H9 (cell line): ENCODE measurements around the gene GNB3. TPM values are rescaled to one million over a fixed set of nuclear protein-coding genes. Genes with fewer than 3 reads are reported as not detected.
A peak's percentile ranks its signal among the peaks of the same experiment; 100 is the strongest.

ENCODE experiments used
- DNase-seq: peaks from one replicate; pipeline ENCODE4 v3.0.0-alpha.2; 2017
- H2AFZ ChIP-seq: one replicate; pipeline ENCODE4 v1.6.1; 2013; ENCODE audit warnings: mild to moderate bottlenecking, low read length, control low read depth, moderate library complexity
- H2AK5ac ChIP-seq: 2 replicates; pipeline ENCODE4 v1.6.1; 2013; ENCODE audit warnings: low read length, control low read depth, mixed read lengths; ENCODE audit not compliant: insufficient read length
- H2BK120ac ChIP-seq: one replicate; pipeline ENCODE4 v1.6.1; 2013; ENCODE audit warnings: low read depth, mild to moderate bottlenecking, low read length, control low read depth, inconsistent platforms; ENCODE audit not compliant: poor library complexity, severe bottlenecking
- H2BK12ac ChIP-seq: 2 replicates; pipeline ENCODE4 v1.6.1; 2013; ENCODE audit warnings: low read length, control low read depth, mixed read lengths, low read depth; ENCODE audit not compliant: insufficient read length
- H2BK15ac ChIP-seq: 2 replicates; pipeline ENCODE4 v1.6.1; 2013; ENCODE audit warnings: low read depth, low read length, control low read depth
- H2BK20ac ChIP-seq: one replicate; pipeline ENCODE4 v1.6.1; 2013; ENCODE audit warnings: low read depth, mild to moderate bottlenecking, low read length, control low read depth, inconsistent platforms; ENCODE audit not compliant: poor library complexity, severe bottlenecking
- H2BK5ac ChIP-seq: 2 replicates; pipeline ENCODE4 v1.6.1; 2013; ENCODE audit warnings: low read length, control low read depth, mixed read lengths; ENCODE audit not compliant: insufficient read length
- H3K14ac ChIP-seq: 2 replicates; pipeline ENCODE4 v1.6.1; 2013; ENCODE audit warnings: low read length, control low read depth; ENCODE audit not compliant: insufficient read depth
- H3K18ac ChIP-seq: 2 replicates; pipeline ENCODE4 v1.6.1; 2013; ENCODE audit warnings: low read depth, mild to moderate bottlenecking, mixed read lengths, low read length, control low read depth; ENCODE audit not compliant: insufficient read length
- H3K23ac ChIP-seq: 2 replicates; pipeline ENCODE4 v1.6.1; 2013; ENCODE audit warnings: low read length, control low read depth, mixed read lengths, low read depth; ENCODE audit not compliant: insufficient read length
- H3K23me2 ChIP-seq: 2 replicates; pipeline ENCODE4 v1.6.1; 2013; ENCODE audit warnings: low read depth, mild to moderate bottlenecking, mixed read lengths, low read length, control low read depth; ENCODE audit not compliant: insufficient read length, poor library complexity, severe bottlenecking
- H3K27ac ChIP-seq: 2 replicates; pipeline ENCODE4 v1.5.1; 2013; ENCODE audit warnings: low read length, control low read depth, mixed read lengths, low read depth; ENCODE audit not compliant: insufficient read length
- H3K27me3 ChIP-seq: 2 replicates; pipeline ENCODE4 v1.6.1; 2013; ENCODE audit warnings: low read length, control low read depth, inconsistent platforms; ENCODE audit not compliant: insufficient read depth
- H3K4ac ChIP-seq: 2 replicates; pipeline ENCODE4 v1.6.1; 2013; ENCODE audit warnings: low read depth, mild to moderate bottlenecking, control low read depth, inconsistent platforms, low read length, moderate library complexity
- H3K4me1 ChIP-seq: 2 replicates; pipeline ENCODE4 v1.6.1; 2013; ENCODE audit warnings: low read length, control low read depth, inconsistent platforms; ENCODE audit not compliant: insufficient read depth
- H3K4me2 ChIP-seq: 2 replicates; pipeline ENCODE4 v1.6.1; 2013; ENCODE audit warnings: low read length, control low read depth, mixed read lengths; ENCODE audit not compliant: insufficient read length, insufficient read depth
- H3K56ac ChIP-seq: 2 replicates; pipeline ENCODE4 v1.6.1; 2013; ENCODE audit warnings: low read depth, mild to moderate bottlenecking, mixed read lengths, low read length, control low read depth; ENCODE audit not compliant: insufficient read length
- H3K79me1 ChIP-seq: 2 replicates; pipeline ENCODE4 v1.6.1; 2013; ENCODE audit warnings: low read depth, mild to moderate bottlenecking, moderate library complexity, low read length, control low read depth, inconsistent platforms; ENCODE audit not compliant: insufficient read depth, poor library complexity, severe bottlenecking
- H3K79me2 ChIP-seq: 2 replicates; pipeline ENCODE4 v1.6.1; 2013; ENCODE audit warnings: low read length, control low read depth, inconsistent platforms; ENCODE audit not compliant: insufficient read depth
- H3K9ac ChIP-seq: 2 replicates; pipeline ENCODE4 v1.6.1; 2013; ENCODE audit warnings: low read length, control low read depth, mixed read lengths; ENCODE audit not compliant: insufficient read length; ENCODE audit errors: extremely low read depth
- H3K9me3 ChIP-seq: one replicate; pipeline ENCODE4 v1.6.1; 2013; ENCODE audit warnings: low read depth, low read length, inconsistent platforms; ENCODE audit not compliant: control insufficient read depth
- H3T11ph ChIP-seq: one replicate; pipeline ENCODE4 v1.6.1; 2013; ENCODE audit warnings: mild to moderate bottlenecking, low read length, control low read depth, inconsistent platforms
- H4K20me1 ChIP-seq: one replicate; pipeline ENCODE4 v1.6.1; 2013; ENCODE audit not compliant: control insufficient read depth, insufficient read length, insufficient read depth
- H4K5ac ChIP-seq: 2 replicates; pipeline ENCODE4 v1.6.1; 2013; ENCODE audit warnings: low read depth, mild to moderate bottlenecking, mixed read lengths, low read length, control low read depth; ENCODE audit not compliant: insufficient read length
- H4K8ac ChIP-seq: replicated peaks from 2 replicates; pipeline ENCODE4 v1.6.1; 2013; ENCODE audit warnings: low read length, control low read depth, mixed read lengths, low read depth; ENCODE audit not compliant: insufficient read length
- H4K91ac ChIP-seq: 2 replicates; pipeline ENCODE4 v1.6.1; 2013; ENCODE audit warnings: low read depth, mild to moderate bottlenecking, moderate library complexity, mixed read lengths, low read length, control low read depth; ENCODE audit not compliant: insufficient read length
- H3K27ac Mint-ChIP-seq, 3 experiments: 2 replicates in 2 of 3; 3 replicates in 1 of 3; pipeline ENCODE4 v1.8.0; 2020 to 2021; ENCODE audit warnings: mixed read lengths in 3 of 3, mild to moderate bottlenecking in 1 of 3, moderate library complexity in 1 of 3
- H3K27me3 Mint-ChIP-seq: 2 replicates; pipeline ENCODE4 v1.8.0; 2021; ENCODE audit warnings: low read depth, mild to moderate bottlenecking, moderate library complexity, mixed read lengths
- H3K36me3 Mint-ChIP-seq, 3 experiments: 2 replicates in 2 of 3; 3 replicates in 1 of 3; pipeline ENCODE4 v1.8.0; 2020 to 2021; ENCODE audit warnings: low read depth in 3 of 3, mixed read lengths in 3 of 3; ENCODE audit not compliant: insufficient read depth in 1 of 3
- H3K4me1 Mint-ChIP-seq, 2 experiments: 2 replicates each; pipeline ENCODE4 v1.8.0; 2020; ENCODE audit warnings: mixed read lengths in 2 of 2
- H3K4me3 Mint-ChIP-seq, 2 experiments: 2 replicates in 1 of 2; 3 replicates in 1 of 2; pipeline ENCODE4 v1.8.0; 2020 to 2021; ENCODE audit warnings: mild to moderate bottlenecking in 2 of 2, mixed read lengths in 2 of 2, moderate library complexity in 1 of 2
- H3K9me3 Mint-ChIP-seq, 2 experiments: 2 replicates in 1 of 2; 3 replicates in 1 of 2; pipeline ENCODE4 v1.8.0; 2020; ENCODE audit warnings: mild to moderate bottlenecking in 2 of 2, mixed read lengths in 2 of 2, moderate library complexity in 1 of 2
- CTCF ChIP-seq: fragments of 200-600 bp; sonication (generic); conservative IDR thresholded peaks from 3 replicates; pipeline ENCODE4 v1.8.0; 2021; ENCODE audit warnings: antibody characterized with exemption, mild to moderate bottlenecking
- WGBS: extraction: QIAGEN DNeasy Blood & Tissue Kit; methylation state at CpG from one replicate; pipeline ENCODE4 v1.1.7; 2013; ENCODE audit warnings: missing lambda C conversion rate, low lambda C conversion rate, mixed read lengths; ENCODE audit not compliant: insufficient read length; ENCODE audit errors: extremely low coverage; 5-methylcytosine and 5-hydroxymethylcytosine counted together
- total RNA-seq: library from RNA; stranded (reverse); gene quantifications from 2 replicates; pipeline ENCODE4 v1.2.1, GENCODE V29; 2021

GNB3 gene
- total RNA-seq, 1 experiment from 2014 or later = 17.3 TPM

- H2BK120ac ChIP-seq = no peak overlapping the region
- H3K23ac ChIP-seq = no peak overlapping the region
- no peaks in the 10 kb centered on the region; the same call in 1 of the 2 replicates for H3K79me2 ChIP-seq
- DNase-seq = peak; percentile 24
- no peak overlapping the region for H3K56ac ChIP-seq
- H3K27ac ChIP-seq = no peak overlapping the region
- H3T11ph ChIP-seq = no peak overlapping the region
- H4K5ac ChIP-seq = no peak overlapping the region
- H3K4me1 ChIP-seq = peaks cover 2% of the 10 kb centered on the region; the same call in 1 of the 2 replicates
- no peak overlapping the region for H2BK20ac ChIP-seq
- Mint-ChIP-seq H3K4me3 (no peak overlapping the region), H3K27me3 (peaks cover 44% of the 10 kb centered on the region), H3K36me3 (peaks cover 0 to 3% (median 0%) of the 10 kb centered on the region in 3 experiments; a peak in 1 of 7 replicates), H3K9me3 (no peaks in the 10 kb centered on the region), H3K27ac (peak overlapping the region in 1 of 3 experiments; percentile 21; a peak in 3 of 7 replicates), H3K4me1 (peaks cover 19 to 25% of the 10 kb centered on the region in 2 experiments)
- TF ChIP-seq CTCF = no peak
- no peak overlapping the region for H2AK5ac ChIP-seq
- H3K4ac ChIP-seq = no peak overlapping the region
- no peak overlapping the region for H2BK12ac ChIP-seq
- no peak overlapping the region for H3K14ac ChIP-seq
- H4K91ac ChIP-seq = no peak overlapping the region
- no peaks in the 10 kb centered on the region for H3K79me1 ChIP-seq
- H3K23me2 ChIP-seq = no peaks in the 10 kb centered on the region
- H3K4me2 ChIP-seq = no peak overlapping the region
- H2BK5ac ChIP-seq = no peak overlapping the region
- no peak overlapping the region for H3K9ac ChIP-seq
- no peak overlapping the region for H4K8ac ChIP-seq
- H4K20me1 ChIP-seq = no peaks in the 10 kb centered on the region
- H3K18ac ChIP-seq = no peak overlapping the region
- no peak overlapping the region for H2AFZ ChIP-seq
- no CpG with 5 or more reads among the region's 1 CpG for WGBS
- no peaks in the 10 kb centered on the region for H3K27me3 ChIP-seq
- H3K9me3 ChIP-seq = no peaks in the 10 kb centered on the region
- H2BK15ac ChIP-seq = no peak overlapping the region
Observed at GRCh38 chr12:6810758-6811157, 30.0 kb upstream of the GNB3 start.
